ENCODE results near the gene PVALEF. TPM values are rescaled to one million over a fixed set of nuclear protein-coding genes. Genes with fewer than 3 reads are reported as not detected.

PVALEF gene
- total RNA-seq, 3 donors from 2014 or later: not detected

Small RNAs within 50 kb of the gene (microRNA-seq; reads per million reads assigned to microRNA genes)
- gene MIR1250: not detected
- not detected for gene MIR3065
- not detected for gene MIR338
- not detected for gene MIR657

Other genes with a start within 250 kb of the PVALEF start
- 10 to 100 TPM; 35.1 to 43.9 (median 35.4) TPM for gene CHMP6, start 173.7 kb upstream of the PVALEF start, total RNA-seq
- gene BAIAP2, start 130.4 kb upstream of the PVALEF start, total RNA-seq: 10 to 100 TPM; 11.6 to 76.7 (median 19.4) TPM
- gene AATK, start 714 bp downstream of the PVALEF start, total RNA-seq: 10 to 100 TPM in 2 of 3 donors, 1 to 10 TPM in 1; 9.9 to 23.8 (median 15.6) TPM
- gene CEP131, start 57.5 kb downstream of the PVALEF start, total RNA-seq: 1 to 10 TPM; 5.7 to 9.3 (median 8.7) TPM
- gene TEPSIN, start 73.5 kb downstream of the PVALEF start, total RNA-seq: 10 to 100 TPM; 37.4 to 60.2 (median 50.0) TPM
- gene NDUFAF8, start 73.8 kb downstream of the PVALEF start, total RNA-seq: 10 to 100 TPM; 24.5 to 31.6 (median 31.2) TPM
- 10 to 100 TPM; 77.0 to 95.3 (median 94.0) TPM for gene SLC38A10, start 129.8 kb downstream of the PVALEF start, total RNA-seq
- 10 to 100 TPM; 14.0 to 27.4 (median 16.5) TPM for gene BAHCC1, start 229.9 kb downstream of the PVALEF start, total RNA-seq